GM23338 (cell line): ENCODE measurements around the gene RRM1. TPM values are rescaled to one million over a fixed set of nuclear protein-coding genes. Genes with fewer than 3 reads are reported as not detected.

Experiments
- ATAC-seq: fragments of 200-7000 bp; cut with Tn5 transposase; 3 replicates; pipeline ENCODE4 v1.9.1; 2020
- DNase-seq: peaks from one replicate; pipeline ENCODE4 v3.0.0-alpha.2; 2015; ENCODE audit warnings: low spot score
- H2AFZ ChIP-seq: fragments of 200-600 bp; sonication (generic); 2 replicates; pipeline ENCODE4 v1.8.0; 2016; ENCODE audit warnings: antibody characterized with exemption, mild to moderate bottlenecking, moderate library complexity
- H3F3A ChIP-seq: fragments of 200-600 bp; sonication (generic); replicated peaks from 2 replicates; pipeline ENCODE4 v1.8.0; 2017; ENCODE audit warnings: antibody characterized with exemption, mixed run types, low read depth
- H3K27ac ChIP-seq: fragments of 200-600 bp; sonication (generic); 2 replicates; pipeline ENCODE4 v1.6.1; 2016; ENCODE audit warnings: low read depth
- H3K27me3 ChIP-seq: fragments of 200-600 bp; sonication (generic); 2 replicates; pipeline ENCODE4 v1.8.0; 2016; ENCODE audit warnings: mild to moderate bottlenecking, mixed run types, moderate library complexity; ENCODE audit not compliant: insufficient read depth
- H3K36me3 ChIP-seq: fragments of 200-600 bp; sonication (generic); 2 replicates; pipeline ENCODE4 v1.8.0; 2016; ENCODE audit warnings: mild to moderate bottlenecking; ENCODE audit not compliant: insufficient read depth
- H3K4me1 ChIP-seq: fragments of 200-600 bp; sonication (generic); 2 replicates; pipeline ENCODE4 v1.8.0; 2016; ENCODE audit warnings: mild to moderate bottlenecking, moderate library complexity; ENCODE audit not compliant: insufficient read depth
- H3K4me2 ChIP-seq: fragments of 200-600 bp; sonication (generic); 2 replicates; pipeline ENCODE4 v1.7.1; 2017; ENCODE audit warnings: mixed run types
- H3K4me3 ChIP-seq: fragments of 200-600 bp; sonication (generic); 2 replicates; pipeline ENCODE4 v1.6.1; 2016; ENCODE audit warnings: mixed run types
- H3K79me2 ChIP-seq: fragments of 200-600 bp; sonication (generic); replicated peaks from 2 replicates; pipeline ENCODE4 v1.8.0; 2017; ENCODE audit warnings: mild to moderate bottlenecking; ENCODE audit not compliant: insufficient read depth
- H3K9me2 ChIP-seq: fragments of 200-600 bp; sonication (generic); 2 replicates; pipeline ENCODE4 v1.8.0; 2017; ENCODE audit not compliant: insufficient read depth
- H4K20me1 ChIP-seq: fragments of 200-600 bp; sonication (generic); replicated peaks from 2 replicates; pipeline ENCODE4 v1.8.0; 2017; ENCODE audit warnings: mild to moderate bottlenecking; ENCODE audit not compliant: insufficient read depth
- H3K27ac Mint-ChIP-seq: 2 replicates; pipeline ENCODE4 v1.8.0; 2020; ENCODE audit warnings: inconsistent platforms, mild to moderate bottlenecking, moderate library complexity, mixed read lengths
- H3K27me3 Mint-ChIP-seq: 3 replicates; pipeline ENCODE4 v1.8.0; 2022; ENCODE audit warnings: low read depth, mild to moderate bottlenecking, moderate library complexity, mixed read lengths, inconsistent platforms; ENCODE audit not compliant: insufficient read depth, poor library complexity
- H3K36me3 Mint-ChIP-seq: 3 replicates; pipeline ENCODE4 v1.8.0; 2021; ENCODE audit warnings: low read depth, mild to moderate bottlenecking, inconsistent platforms, moderate library complexity, mixed read lengths
- H3K4me1 Mint-ChIP-seq: 3 replicates; pipeline ENCODE4 v1.8.0; 2020; ENCODE audit warnings: mild to moderate bottlenecking, inconsistent platforms, mixed read lengths
- H3K4me3 Mint-ChIP-seq: 3 replicates; pipeline ENCODE4 v1.8.0; 2021; ENCODE audit warnings: moderate library complexity, mild to moderate bottlenecking, inconsistent platforms, mixed read lengths
- H3K9me3 Mint-ChIP-seq: 3 replicates; pipeline ENCODE4 v1.8.0; 2020; ENCODE audit warnings: moderate library complexity, mild to moderate bottlenecking, inconsistent platforms, mixed read lengths
- CREB1 ChIP-seq: fragments of 250-450 bp; sonication (Bioruptor Pico); IDR thresholded peaks from 2 replicates; pipeline ENCODE4 v1.5.0; 2020; ENCODE audit warnings: low read depth, mild to moderate bottlenecking, moderate library complexity
- CTCF ChIP-seq, 2 experiments: fragments of 200-600 bp in 1 of 2; sonication (generic) in 1 of 2; conservative IDR thresholded peaks; 2 replicates each; pipeline versions ENCODE4 v1.5.1 to v1.6.1; 2016 to 2017; ENCODE audit warnings: antibody characterized with exemption in 2 of 2, low read depth in 2 of 2, mild to moderate bottlenecking in 2 of 2, moderate library complexity in 1 of 2
- ETS1 ChIP-seq: IDR thresholded peaks from 2 replicates; pipeline ENCODE4 v1.6.1; 2016; ENCODE audit warnings: antibody characterized with exemption
- EZH2 ChIP-seq: fragments of 200-600 bp; sonication (generic); IDR thresholded peaks from one replicate; pipeline ENCODE4 v1.8.0; 2017; ENCODE audit warnings: antibody characterized with exemption, mild to moderate bottlenecking, low read depth; ENCODE audit not compliant: unreplicated experiment
- EZH2phosphoT487 ChIP-seq: fragments of 200-600 bp; sonication (generic); IDR thresholded peaks from one replicate; pipeline ENCODE4 v1.8.1; 2018; ENCODE audit warnings: antibody characterized with exemption; ENCODE audit not compliant: unreplicated experiment
- JUNB ChIP-seq: IDR thresholded peaks from one replicate; pipeline ENCODE4 v1.6.1; 2016; ENCODE audit warnings: antibody characterized with exemption; ENCODE audit not compliant: unreplicated experiment
- NANOG ChIP-seq: IDR thresholded peaks from 2 replicates; pipeline ENCODE4 v1.6.1; 2016; ENCODE audit warnings: antibody characterized with exemption, borderline replicate concordance
- REST ChIP-seq: IDR thresholded peaks from one replicate; pipeline ENCODE4 v1.6.1; 2018; ENCODE audit warnings: antibody characterized with exemption; ENCODE audit not compliant: unreplicated experiment
- ZNF114 ChIP-seq: fragments of 250-450 bp; sonication (Bioruptor Pico); IDR thresholded peaks from 2 replicates; pipeline ENCODE4 v1.5.0; 2020; ENCODE audit warnings: mild to moderate bottlenecking, moderate library complexity
- ZNF331 ChIP-seq: fragments of 250-450 bp; sonication (Bioruptor Pico); IDR thresholded peaks from 2 replicates; pipeline ENCODE4 v1.5.0; 2020; ENCODE audit warnings: low read depth, mild to moderate bottlenecking, moderate library complexity
- polyA plus RNA-seq: library from polyadenylated mRNA; unstranded; fragments of >200 nt; fragmentation: Nextera tagmentation; extraction: Ambion mirVana; gene quantifications from 2 replicates; pipeline ENCODE4 v1.2.1, GENCODE V29; 2016
- total RNA-seq: library from RNA; depleted of rRNA; stranded (reverse); fragments of >200 nt; shearing (Covaris generic); gene quantifications from 2 replicates; pipeline ENCODE4 v1.2.3, GENCODE V29; 2014

The RRM1 gene
- total and polyA plus RNA-seq, 2 experiments from 2014 or later = 47.3 to 96.8 TPM

- no peaks in the 10 kb centered on the region for H3K9me3 Mint-ChIP-seq
- H4K20me1 ChIP-seq = peaks cover 6% of the 10 kb centered on the region
- TF ChIP-seq ZNF331 (CRISPR knock-in tag) = no peak
- no peak for TF ChIP-seq ZNF114
- TF ChIP-seq CTCF (conservative IDR thresholded peaks at IDR 0.05; ENCODE audit: low read depth in 2 of 2) = no peak
- TF ChIP-seq EZH2phosphoT487 = no peak
- no peaks in the 10 kb centered on the region for H3K4me1 ChIP-seq
- no peaks in the 10 kb centered on the region for H3K27me3 ChIP-seq
- H3K36me3 Mint-ChIP-seq = peaks cover 31% of the 10 kb centered on the region
- no peaks in the 10 kb centered on the region for H3K27me3 Mint-ChIP-seq
- no peak overlapping the region for H3K27ac Mint-ChIP-seq
- H3F3A ChIP-seq = no peaks in the 10 kb centered on the region
- no peaks in the 10 kb centered on the region for H3K9me2 ChIP-seq
- H2AFZ ChIP-seq = no peak overlapping the region
- DNase-seq (no peak), ATAC-seq (no peak)
- H3K36me3 ChIP-seq = peaks cover 19% of the 10 kb centered on the region; the same call in 1 of the 2 replicates
- H3K4me3 ChIP-seq = no peak overlapping the region
- H3K4me1 Mint-ChIP-seq = peaks cover 4% of the 10 kb centered on the region; the same call in 1 of the 3 replicates
- peaks cover 27% of the 10 kb centered on the region for H3K79me2 ChIP-seq
- H3K27ac ChIP-seq = no peak overlapping the region
- no peak overlapping the region for H3K4me2 ChIP-seq
- no peak overlapping the region for H3K4me3 Mint-ChIP-seq
Observed at GRCh38 chr11:4103269-4103668, 8.7 kb downstream of the RRM1 start.

DNA sequence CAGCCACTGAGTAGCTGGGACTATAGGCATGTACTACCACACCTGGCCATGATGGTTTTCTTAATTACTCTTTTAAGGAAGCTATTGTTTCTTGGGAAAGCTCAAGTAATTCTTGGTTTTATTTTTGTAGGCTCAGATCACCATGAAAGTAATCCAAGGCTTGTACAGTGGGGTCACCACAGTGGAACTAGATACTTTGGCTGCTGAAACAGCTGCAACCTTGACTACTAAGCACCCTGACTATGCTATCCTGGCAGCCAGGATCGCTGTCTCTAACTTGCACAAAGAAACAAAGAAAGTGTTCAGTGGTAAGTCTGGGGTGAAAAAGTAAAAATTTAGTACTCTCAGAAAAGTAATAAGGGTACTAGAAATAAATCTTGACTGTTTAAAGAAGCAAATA is 11.3 kb downstream of the RRM1 start:
- Histone ChIP-seq H3K4me1 (no peaks in the 10 kb centered on the region), H4K20me1 (peaks cover under 1% of the 10 kb centered on the region; the same call in 1 of the 2 replicates), H3K9me2 (no peaks in the 10 kb centered on the region), H3K27me3 (no peaks in the 10 kb centered on the region), H3K79me2 (peaks cover 3% of the 10 kb centered on the region; the same call in 1 of the 2 replicates), H3K27ac (no peak overlapping the region), H3K4me2 (no peak overlapping the region), H3K36me3 (peaks cover 33% of the 10 kb centered on the region; the same call in 1 of the 2 replicates), H3K4me3 (no peak overlapping the region), H2AFZ (no peak overlapping the region), H3F3A (no peaks in the 10 kb centered on the region)
- Mint-ChIP-seq H3K4me3 (no peak overlapping the region), H3K4me1 (no peaks in the 10 kb centered on the region), H3K9me3 (no peaks in the 10 kb centered on the region), H3K27ac (no peak overlapping the region), H3K27me3 (no peaks in the 10 kb centered on the region), H3K36me3 (peaks cover 37% of the 10 kb centered on the region)
- DNase-seq = no peak
- ATAC-seq = no peak
- TF ChIP-seq REST (no peak), ETS1 (no peak), ZNF331 (CRISPR knock-in tag) (no peak), NANOG (no peak), EZH2 (no peak), CREB1 (CRISPR knock-in tag) (no peak), ZNF114 (no peak), JUNB (no peak)
